HepG2 (cell line): ENCODE data around the gene CAMK2D. TPM values are rescaled to one million over a fixed set of nuclear protein-coding genes. Genes with fewer than 3 reads are reported as not detected.

Experiments
- ATAC-seq: fragments of 200-7000 bp; cut with Tn5 transposase; 3 replicates; pipeline ENCODE4 v1.9.1; 2020; ENCODE audit warnings: mild to moderate bottlenecking, moderate library complexity
- BruUV-seq: library from RNA; stranded (reverse); fragments of 400-500 nt; replicated peaks from 2 replicates; lab custom pipeline; 2021; lab: Mats Ljungman, UMichigan
- CTCF ChIA-PET: fragments of 300-600 bp; formaldehyde crosslinking; extraction: SDS; loops from one replicate; lab custom pipeline; 2021; ENCODE audit warnings: low total read pairs, inconsistent platforms, low intra/inter-chr PET ratio; lab: Yijun Ruan, JAX
- POLR2A ChIA-PET: fragments of 350-600 bp; sonication (Branson Sonifier 250); formaldehyde crosslinking; loops from one replicate; lab custom pipeline; 2020; ENCODE audit warnings: antibody characterized with exemption, inconsistent platforms; lab: Yijun Ruan, JAX
- DNase-seq: peaks from one replicate; pipeline ENCODE4 v3.0.0-alpha.2; 2015; ENCODE audit warnings: low spot score
- FAIRE-seq: peaks from 3 replicates; lab custom pipeline; 2011; peaks lifted over from hg19 to GRCh38; lab: Jason Lieb, UNC
- H2AFZ ChIP-seq: one replicate; pipeline ENCODE4 v1.6.1; 2011; ENCODE audit warnings: low read length, inconsistent platforms
- H3K27ac ChIP-seq: fragments of 300-600 bp; 3 replicates; pipeline ENCODE4 v1.8.0; 2011; ENCODE audit warnings: mixed run types, mild to moderate bottlenecking, mixed read lengths, low read length, inconsistent platforms; ENCODE audit not compliant: insufficient read depth; ENCODE audit errors: extremely low read length
- H3K27me3 ChIP-seq, 2 experiments: fragments of 200-600 bp in 1 of 2; 2 replicates in 1 of 2; 3 replicates in 1 of 2; pipeline versions ENCODE4 v1.6.0 to v1.8.0; 2011; ENCODE audit warnings: low read length in 2 of 2, mild to moderate bottlenecking in 2 of 2, moderate library complexity in 2 of 2, inconsistent platforms in 1 of 2; ENCODE audit not compliant: insufficient read depth in 2 of 2, control insufficient read depth in 1 of 2
- H3K36me3 ChIP-seq, 2 experiments: fragments of 200-600 bp in 1 of 2; replicated peaks in 1 of 2; 2 replicates in 1 of 2; 3 replicates in 1 of 2; pipeline versions ENCODE4 v1.5.1 to v1.8.0; 2011; ENCODE audit warnings: low read length in 2 of 2, inconsistent platforms in 1 of 2; ENCODE audit not compliant: insufficient read depth in 2 of 2, control insufficient read depth in 1 of 2
- H3K4me1 ChIP-seq: 2 replicates; pipeline ENCODE4 v1.5.1; 2012; ENCODE audit warnings: low read length, inconsistent platforms; ENCODE audit not compliant: insufficient read depth
- H3K4me2 ChIP-seq: 2 replicates; pipeline ENCODE4 v1.6.0; 2011; ENCODE audit warnings: low read depth, low read length, inconsistent platforms
- H3K4me3 ChIP-seq, 3 experiments: fragments of 200-600 bp in 1 of 3; sonication (generic), shearing (Covaris generic) in 1 of 3; replicated peaks in 1 of 3; 2 replicates each; pipeline ENCODE4 v1.5.1; 2011 to 2016; ENCODE audit warnings: low read length in 3 of 3, inconsistent platforms in 2 of 3, low read depth in 2 of 3, mild to moderate bottlenecking in 2 of 3, control low read depth in 1 of 3, mixed read lengths in 1 of 3; ENCODE audit not compliant: insufficient read depth in 1 of 3
- H3K79me2 ChIP-seq: one replicate; pipeline ENCODE4 v1.6.1; 2011; ENCODE audit warnings: low read length, inconsistent platforms; ENCODE audit not compliant: insufficient read depth
- H3K9ac ChIP-seq: 2 replicates; pipeline ENCODE4 v1.6.0; 2011; ENCODE audit warnings: mild to moderate bottlenecking, low read depth, low read length, inconsistent platforms; ENCODE audit not compliant: insufficient read depth
- H3K9me3 ChIP-seq: 2 replicates; pipeline ENCODE4 v1.5.1; 2012; ENCODE audit warnings: mild to moderate bottlenecking, low read length
- H4K20me1 ChIP-seq: 2 replicates; pipeline ENCODE4 v1.6.0; 2011; ENCODE audit warnings: inconsistent platforms, mild to moderate bottlenecking, low read length, moderate library complexity; ENCODE audit not compliant: insufficient read depth
- BRD4 ChIP-seq: sonication (generic); formaldehyde crosslinking; IDR thresholded peaks from 2 replicates; pipeline ENCODE4 v1.4.0; 2020; ENCODE audit warnings: missing genetic modification reagents
- CEBPB ChIP-seq: IDR thresholded peaks from 2 replicates; pipeline ENCODE4 v1.6.1; 2011; ENCODE audit warnings: low read depth, low read length, improper control_type of control experiment, borderline replicate concordance
- FOXC1 ChIP-seq: sonication (generic); formaldehyde crosslinking; IDR thresholded peaks from 2 replicates; pipeline ENCODE4 v1.8.0; 2022; ENCODE audit warnings: mild to moderate bottlenecking, missing genetic modification reagents, borderline replicate concordance
- FOXP4 ChIP-seq: sonication (generic); formaldehyde crosslinking; IDR thresholded peaks from 2 replicates; pipeline ENCODE4 v1.4.0; 2020; ENCODE audit warnings: missing genetic modification reagents
- HNF4A ChIP-seq: sonication (generic); formaldehyde crosslinking; IDR thresholded peaks from 2 replicates; pipeline ENCODE4 v1.4.0; 2020; ENCODE audit warnings: missing genetic modification reagents
- MEIS1 ChIP-seq: sonication (generic); formaldehyde crosslinking; IDR thresholded peaks from 2 replicates; pipeline ENCODE4 v1.9.0; 2021; ENCODE audit warnings: mild to moderate bottlenecking, missing genetic modification reagents, moderate library complexity, borderline replicate concordance
- PBX2 ChIP-seq: IDR thresholded peaks from 2 replicates; pipeline ENCODE4 v1.6.1; 2016; ENCODE audit warnings: control low read depth
- ZNF101 ChIP-seq: sonication (generic); formaldehyde crosslinking; IDR thresholded peaks from 2 replicates; pipeline ENCODE4 v1.4.0; 2020; ENCODE audit warnings: mild to moderate bottlenecking, low read depth, missing genetic modification reagents, borderline replicate concordance
- ZNF20 ChIP-seq: sonication (generic); formaldehyde crosslinking; IDR thresholded peaks from 2 replicates; pipeline ENCODE4 v1.4.0; 2020; ENCODE audit warnings: mild to moderate bottlenecking, moderate library complexity, missing genetic modification reagents
- ZNF468 ChIP-seq: sonication (generic); formaldehyde crosslinking; IDR thresholded peaks from 2 replicates; pipeline ENCODE4 v1.8.0; 2022; ENCODE audit warnings: mild to moderate bottlenecking, moderate library complexity, missing genetic modification reagents
- ZNF772 ChIP-seq: sonication (generic); formaldehyde crosslinking; IDR thresholded peaks from 2 replicates; pipeline ENCODE4 v1.5.0; 2020; ENCODE audit warnings: mild to moderate bottlenecking, missing genetic modification reagents
- ZNF782 ChIP-seq: sonication (generic); formaldehyde crosslinking; IDR thresholded peaks from 2 replicates; pipeline ENCODE4 v1.4.0; 2020; ENCODE audit warnings: missing genetic modification reagents, mild to moderate bottlenecking, borderline replicate concordance
- ZSCAN30 ChIP-seq: sonication (generic); formaldehyde crosslinking; IDR thresholded peaks from 2 replicates; pipeline ENCODE4 v1.5.0; 2020; ENCODE audit warnings: mild to moderate bottlenecking, missing genetic modification reagents
- WGBS: methylation state at CpG from one replicate; pipeline ENCODE4 v1.1.6; 2017; ENCODE audit warnings: low lambda C conversion rate; 5-methylcytosine and 5-hydroxymethylcytosine counted together
- in situ Hi-C: cut with HindIII; loops from 2 replicates; pipeline ENCODE4 v1.10.0; 2017; ENCODE audit warnings: low pct_unique_long_range_greater_than_20kb; ENCODE audit not compliant: extremely low pct_ligation_motif_present
- intact Hi-C: fragments of 100-400 bp; cut with micrococcal nuclease; formaldehyde crosslinking; loops from one replicate; pipeline ENCODE4 v1.10.0; 2022; ENCODE audit not compliant: unreplicated experiment
- polyA plus RNA-seq, 8 experiments: library from polyadenylated mRNA; depleted of rRNA in 3 of 8; stranded (reverse) in 7 of 8; unstranded in 1 of 8; fragments of >200 nt; fragmentation: Illumina TruSeq in 4 of 8; extraction: Trizol in 4 of 8; gene quantifications; 2 replicates each; pipeline versions ENCODE4 v1.2.1 to v1.2.3, GENCODE V29; 2011 to 2016; ENCODE audit warnings: low read depth in 4 of 8, missing spikeins in 1 of 8, mixed read lengths in 1 of 8; ENCODE audit not compliant: insufficient read depth in 1 of 8
- total RNA-seq, 5 experiments: library from RNA; depleted of rRNA; stranded (reverse); fragments of >200 nt; fragmentation: Illumina TruSeq; extraction: Trizol; gene quantifications; 2 replicates each; pipeline ENCODE4 v1.2.3, GENCODE V29; 2016; ENCODE audit warnings: low read depth in 1 of 5
- TF ChIP-seq, protein P1 (sequence below): sonication (generic); formaldehyde crosslinking; conservative IDR thresholded peaks from 2 replicates; pipeline ENCODE4 v1.8.0; 2022; ENCODE audit warnings: missing genetic modification reagents
- TF ChIP-seq, protein P2 (sequence below): sonication (generic); formaldehyde crosslinking; IDR thresholded peaks from 2 replicates; pipeline ENCODE4 v1.8.0; 2022; ENCODE audit warnings: mild to moderate bottlenecking, missing genetic modification reagents
- TF ChIP-seq, protein P3 (sequence below): sonication (generic); formaldehyde crosslinking; IDR thresholded peaks from 2 replicates; pipeline ENCODE4 v1.4.0; 2020; ENCODE audit warnings: mild to moderate bottlenecking, missing genetic modification reagents, borderline replicate concordance

Gene CAMK2D
- total and polyA plus RNA-seq, 2 of the 13 experiments (the other 11 are each of a cell fraction or from before 2014, with no cell fraction given) = 18.0 to 65.4 TPM

- no peak overlapping the region for H3K9ac ChIP-seq
- H2AFZ ChIP-seq = no peak overlapping the region
- peaks cover 1 to 13% of the 10 kb centered on the region in 2 experiments; a peak in 2 of 5 replicates for H3K36me3 ChIP-seq
- ChIA-PET POLR2A (no interaction called here), CTCF (no interaction called here)
- intact Hi-C loops = no loop called here
- H4K20me1 ChIP-seq = no peaks in the 10 kb centered on the region
- no peak overlapping the region for H3K4me2 ChIP-seq
- ATAC-seq (no peak), DNase-seq (no peak), FAIRE-seq (no peak)
- TF ChIP-seq, protein P1, sequence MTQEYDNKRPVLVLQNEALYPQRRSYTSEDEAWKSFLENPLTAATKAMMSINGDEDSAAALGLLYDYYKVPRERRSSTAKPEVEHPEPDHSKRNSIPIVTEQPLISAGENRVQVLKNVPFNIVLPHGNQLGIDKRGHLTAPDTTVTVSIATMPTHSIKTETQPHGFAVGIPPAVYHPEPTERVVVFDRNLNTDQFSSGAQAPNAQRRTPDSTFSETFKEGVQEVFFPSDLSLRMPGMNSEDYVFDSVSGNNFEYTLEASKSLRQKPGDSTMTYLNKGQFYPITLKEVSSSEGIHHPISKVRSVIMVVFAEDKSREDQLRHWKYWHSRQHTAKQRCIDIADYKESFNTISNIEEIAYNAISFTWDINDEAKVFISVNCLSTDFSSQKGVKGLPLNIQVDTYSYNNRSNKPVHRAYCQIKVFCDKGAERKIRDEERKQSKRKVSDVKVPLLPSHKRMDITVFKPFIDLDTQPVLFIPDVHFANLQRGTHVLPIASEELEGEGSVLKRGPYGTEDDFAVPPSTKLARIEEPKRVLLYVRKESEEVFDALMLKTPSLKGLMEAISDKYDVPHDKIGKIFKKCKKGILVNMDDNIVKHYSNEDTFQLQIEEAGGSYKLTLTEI (CRISPR knock-in tag) = no peak
- TF ChIP-seq PBX2 (CRISPR knock-in tag) (no peak), ZNF101 (CRISPR knock-in tag) (no peak), ZSCAN30 (CRISPR knock-in tag) (no peak), FOXP4 (CRISPR knock-in tag) (no peak), CEBPB (no peak), ZNF772 (CRISPR knock-in tag) (no peak), BRD4 (CRISPR knock-in tag) (no peak), FOXC1 (CRISPR knock-in tag) (no peak), ZNF468 (CRISPR knock-in tag) (no peak), MEIS1 (CRISPR knock-in tag) (no peak), ZNF20 (CRISPR knock-in tag) (no peak), ZNF782 (CRISPR knock-in tag) (no peak), HNF4A (CRISPR knock-in tag) (no peak)
- TF ChIP-seq, protein P2, sequence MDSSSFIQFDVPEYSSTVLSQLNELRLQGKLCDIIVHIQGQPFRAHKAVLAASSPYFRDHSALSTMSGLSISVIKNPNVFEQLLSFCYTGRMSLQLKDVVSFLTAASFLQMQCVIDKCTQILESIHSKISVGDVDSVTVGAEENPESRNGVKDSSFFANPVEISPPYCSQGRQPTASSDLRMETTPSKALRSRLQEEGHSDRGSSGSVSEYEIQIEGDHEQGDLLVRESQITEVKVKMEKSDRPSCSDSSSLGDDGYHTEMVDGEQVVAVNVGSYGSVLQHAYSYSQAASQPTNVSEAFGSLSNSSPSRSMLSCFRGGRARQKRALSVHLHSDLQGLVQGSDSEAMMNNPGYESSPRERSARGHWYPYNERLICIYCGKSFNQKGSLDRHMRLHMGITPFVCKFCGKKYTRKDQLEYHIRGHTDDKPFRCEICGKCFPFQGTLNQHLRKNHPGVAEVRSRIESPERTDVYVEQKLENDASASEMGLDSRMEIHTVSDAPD = no peak
- TF ChIP-seq, protein P3, sequence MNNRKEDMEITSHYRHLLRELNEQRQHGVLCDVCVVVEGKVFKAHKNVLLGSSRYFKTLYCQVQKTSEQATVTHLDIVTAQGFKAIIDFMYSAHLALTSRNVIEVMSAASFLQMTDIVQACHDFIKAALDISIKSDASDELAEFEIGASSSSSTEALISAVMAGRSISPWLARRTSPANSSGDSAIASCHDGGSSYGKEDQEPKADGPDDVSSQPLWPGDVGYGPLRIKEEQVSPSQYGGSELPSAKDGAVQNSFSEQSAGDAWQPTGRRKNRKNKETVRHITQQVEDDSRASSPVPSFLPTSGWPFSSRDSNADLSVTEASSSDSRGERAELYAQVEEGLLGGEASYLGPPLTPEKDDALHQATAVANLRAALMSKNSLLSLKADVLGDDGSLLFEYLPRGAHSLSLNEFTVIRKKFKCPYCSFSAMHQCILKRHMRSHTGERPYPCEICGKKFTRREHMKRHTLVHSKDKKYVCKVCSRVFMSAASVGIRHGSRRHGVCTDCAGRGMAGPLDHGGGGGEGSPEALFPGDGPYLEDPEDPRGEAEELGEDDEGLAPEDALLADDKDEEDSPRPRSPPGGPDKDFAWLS (CRISPR knock-in tag) = no peak
- H3K9me3 ChIP-seq = no peaks in the 10 kb centered on the region
- H3K79me2 ChIP-seq = no peaks in the 10 kb centered on the region
- in situ Hi-C loops = no loop called here
- peaks cover 10% of the 10 kb centered on the region for H3K4me1 ChIP-seq
- H3K27me3 ChIP-seq = no peaks in the 10 kb centered on the region
- BruUV-seq = no TSS peak
- H3K4me3 ChIP-seq = no peak overlapping the region
- H3K27ac ChIP-seq = no peak overlapping the region
- WGBS = 96% methylated on average over 6 of the region's 6 CpGs
Measured at GRCh38 chr4:113495790-113496189, 265.7 kb downstream of the CAMK2D start.
